ENCODE measurements around the gene FRMD3.

Gene FRMD3

DNA sequence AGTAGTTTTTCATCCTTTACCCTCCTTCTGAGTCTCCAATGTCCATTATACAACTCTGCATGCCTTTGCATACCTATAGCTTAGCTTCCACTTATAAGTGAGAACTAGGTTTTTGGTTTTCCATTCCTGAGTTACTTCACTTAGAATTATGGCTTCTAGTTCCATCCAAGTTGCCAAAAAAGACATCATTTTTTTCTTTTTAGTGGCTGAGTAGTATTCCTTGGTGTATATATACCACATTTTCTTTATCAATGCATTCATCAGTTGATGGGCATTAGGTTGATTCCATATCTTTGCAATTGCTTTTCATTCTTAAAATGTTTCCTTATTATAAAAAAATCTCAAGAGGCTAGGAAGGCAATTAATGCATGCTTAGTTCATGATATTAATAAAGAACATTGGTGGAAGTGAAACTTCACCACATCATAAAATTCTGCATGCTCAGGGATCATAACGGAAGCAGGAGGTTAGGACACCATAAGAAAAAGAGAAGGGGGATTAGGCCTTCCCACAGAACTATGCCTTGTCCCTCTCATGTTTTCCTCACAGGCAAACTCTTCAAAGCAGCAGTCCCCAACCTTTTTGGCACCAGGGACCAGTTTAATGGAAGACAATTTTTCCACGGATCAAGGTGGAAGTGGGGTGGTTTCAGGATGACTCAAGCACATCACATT is 105.2 kb downstream of the FRMD3 start:
- DNase-seq (ENCODE audit: low spot score), result no peak

DNA sequence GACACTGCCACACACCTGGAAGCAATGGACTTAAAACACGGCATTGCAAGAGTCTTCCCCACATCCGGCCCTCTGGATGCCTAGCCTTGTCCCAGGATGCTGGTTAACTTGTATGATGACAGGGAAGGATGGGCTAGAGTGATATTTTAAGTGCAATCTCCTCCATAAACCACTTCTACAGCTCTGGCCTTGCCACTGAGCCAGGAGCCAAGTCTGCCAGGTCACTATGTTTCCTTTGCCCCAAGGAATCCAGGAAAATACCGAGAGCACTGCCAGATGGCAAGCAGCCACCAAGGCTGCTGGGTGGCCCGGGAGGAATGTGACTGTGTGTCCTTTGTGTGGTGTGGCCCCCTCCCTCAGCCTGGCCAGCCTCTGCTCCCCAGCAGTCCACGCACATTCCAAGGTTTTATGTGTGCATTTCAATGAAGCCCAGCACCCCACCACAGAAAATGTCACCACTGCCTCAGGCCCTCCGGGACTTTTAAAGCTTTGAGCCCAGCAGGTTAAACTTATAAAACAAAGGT is 106.0 kb downstream of the FRMD3 start:
- DNase-seq (ENCODE audit: low spot score), result peak; percentile 60

DNA sequence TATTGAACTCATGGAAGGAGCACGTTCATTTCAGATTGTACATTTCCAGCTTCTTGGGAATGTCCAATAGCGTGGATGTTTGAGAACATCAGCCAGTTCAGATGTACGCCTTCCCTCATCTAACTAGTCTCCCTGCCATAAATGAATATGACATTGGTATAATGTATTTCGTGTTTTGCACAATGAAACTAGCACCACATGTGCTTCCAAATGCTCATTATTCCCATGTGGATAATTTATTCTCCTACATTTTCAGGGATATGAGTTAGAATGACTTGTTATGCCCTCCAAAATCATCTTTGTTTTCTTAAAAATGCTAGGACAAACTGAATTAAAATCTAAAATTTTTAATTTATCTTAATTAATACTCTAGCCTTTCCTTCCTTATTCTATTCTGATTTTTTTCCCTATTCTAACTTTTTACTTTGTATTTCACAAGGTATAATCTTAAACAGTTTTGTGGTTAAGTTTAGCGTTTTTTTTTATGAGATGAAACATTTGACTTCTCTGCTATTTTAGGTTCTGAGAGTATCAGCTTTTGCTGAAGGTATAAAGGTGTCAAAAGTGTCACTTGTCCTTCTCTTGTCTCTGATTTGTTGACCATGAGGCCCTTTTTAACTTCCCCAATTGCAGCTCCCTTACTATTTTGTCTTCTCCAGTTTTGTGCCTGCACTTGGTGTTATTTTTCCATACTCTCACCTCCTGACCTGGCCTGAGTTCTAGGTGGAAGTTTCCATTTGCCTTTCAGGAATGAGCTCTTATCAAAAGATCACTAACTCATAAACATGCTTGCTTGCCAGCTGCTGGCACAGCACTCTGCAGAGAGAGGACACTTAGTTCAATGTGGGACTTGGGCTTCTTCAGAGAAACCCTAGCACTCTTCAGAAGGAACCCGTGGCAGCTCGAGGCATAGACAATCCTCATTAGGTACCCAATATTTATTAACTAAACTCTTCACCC is 106.8 kb downstream of the FRMD3 start:
- no peak for DNase-seq (ENCODE audit: low spot score)

GRCh38 chr9:83430681-83431080 is 107.5 kb downstream of the FRMD3 start:
- DNase-seq (ENCODE audit: low spot score), result no peak

- no peak for DNase-seq (ENCODE audit: low spot score)
Observed at GRCh38 chr9:83429229-83429628, 109.0 kb downstream of the FRMD3 start.

GRCh38 chr9:83425240-83425639 is 113.0 kb downstream of the FRMD3 start:
- DNase-seq (ENCODE audit: low spot score), result no peak

DNA sequence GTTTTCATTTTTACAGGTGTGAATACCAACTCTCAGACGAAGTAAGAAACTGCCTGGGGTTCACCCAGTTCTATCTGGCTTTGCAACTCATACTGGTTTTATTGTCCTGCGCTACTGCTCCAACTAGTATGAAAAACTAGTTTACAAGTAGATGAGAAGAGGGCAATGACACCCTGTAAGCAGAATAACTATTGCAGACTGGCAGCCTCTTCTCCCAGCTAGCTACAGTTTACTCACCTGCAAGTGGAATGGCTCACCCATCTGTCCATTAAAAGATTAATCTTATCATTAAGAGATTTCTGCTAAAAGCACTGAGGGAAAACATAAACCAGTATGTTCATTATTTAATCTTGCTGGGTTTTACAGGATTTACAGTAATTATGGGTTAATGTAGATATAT is 113.4 kb downstream of the FRMD3 start:
- no peak for DNase-seq (ENCODE audit: low spot score)

- no peak for DNase-seq (ENCODE audit: low spot score)
Observed at GRCh38 chr9:83423815-83424707, 114.1 kb downstream of the FRMD3 start.

DNA sequence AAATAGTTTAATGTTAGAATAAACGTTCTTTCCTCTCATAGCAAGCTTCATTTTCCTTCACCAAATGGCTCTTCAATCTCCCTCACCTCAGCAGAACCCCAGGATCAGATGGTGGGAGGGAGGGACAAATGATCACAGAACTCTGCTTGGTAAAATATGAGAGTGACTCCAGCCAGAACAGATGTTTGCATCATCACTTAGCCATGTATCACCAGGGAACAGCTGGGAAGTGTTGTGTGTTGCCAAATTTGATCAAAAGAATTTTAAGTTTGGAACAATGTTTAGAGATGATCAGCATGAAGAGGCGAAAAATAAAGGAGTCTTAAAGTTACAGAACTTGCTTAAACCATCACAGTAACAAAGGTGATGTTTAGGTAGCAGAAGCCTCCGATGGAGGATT is 115.7 kb downstream of the FRMD3 start:
- no peak for DNase-seq (ENCODE audit: low spot score)

DNA sequence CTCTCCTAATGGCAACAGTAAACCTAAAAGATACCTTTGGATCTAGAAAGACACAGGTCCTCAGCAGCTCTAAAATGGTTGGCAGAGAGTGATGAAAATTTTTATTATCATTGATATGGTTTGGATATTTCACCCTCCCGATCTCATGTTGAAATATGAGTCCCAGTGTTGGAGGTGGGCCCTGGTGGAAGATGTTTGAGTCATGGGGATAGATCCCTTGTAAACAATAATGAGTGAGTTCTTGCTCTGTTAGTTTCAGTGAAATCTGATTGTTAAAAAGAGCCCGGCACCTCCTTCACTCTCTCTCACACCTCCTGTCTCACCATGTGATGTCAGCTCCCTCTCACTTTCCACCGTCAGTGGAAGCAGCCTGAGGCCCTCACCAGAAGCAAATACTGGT is 117.7 kb downstream of the FRMD3 start:
- no peak for DNase-seq (ENCODE audit: low spot score)

GRCh38 chr9:83419961-83420360 is 118.2 kb downstream of the FRMD3 start:
- no peak for DNase-seq (ENCODE audit: low spot score)

GRCh38 chr9:83418283-83418682 is 119.9 kb downstream of the FRMD3 start:
- no peak for DNase-seq (ENCODE audit: low spot score)

DNA sequence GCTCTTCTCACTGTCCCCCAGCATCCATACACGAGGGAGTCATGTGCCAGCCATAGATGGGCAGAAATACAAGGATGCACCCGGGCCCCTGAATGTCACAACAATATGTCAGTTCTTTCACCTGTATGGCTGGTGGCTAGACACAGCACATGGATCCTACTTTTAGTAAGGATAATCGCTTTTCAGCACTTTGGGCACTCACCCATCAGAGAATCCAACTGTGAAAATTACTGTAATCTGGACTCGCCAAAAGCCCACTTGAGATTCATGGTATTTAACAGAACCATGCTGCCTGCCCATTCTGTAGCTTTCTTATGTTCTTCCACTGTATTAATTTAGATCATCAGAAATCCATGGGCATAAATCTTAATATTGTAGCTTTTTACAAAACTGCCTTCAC is 124.8 kb downstream of the FRMD3 start:
- no peak for DNase-seq (ENCODE audit: low spot score)

DNA sequence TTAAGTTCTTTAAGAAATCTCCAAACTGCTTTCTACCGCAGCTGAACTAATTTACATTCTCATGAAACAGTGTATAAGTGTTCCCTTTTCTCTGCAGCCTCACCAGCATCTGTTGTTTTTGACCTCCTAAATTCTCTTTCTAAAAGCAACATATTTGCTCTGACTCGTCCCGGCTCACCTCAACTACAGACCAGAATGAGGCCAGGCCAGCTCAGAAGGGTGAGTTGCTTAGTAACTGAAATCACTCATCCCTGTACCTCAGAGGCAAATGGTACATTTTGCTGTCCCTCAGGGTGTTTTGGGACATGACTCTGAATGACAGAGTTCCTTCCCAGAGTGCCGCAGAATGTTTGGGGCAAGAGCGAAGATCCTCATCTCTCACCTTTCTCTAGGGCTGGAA is 127.5 kb downstream of the FRMD3 start:
- DNase-seq (ENCODE audit: low spot score), result no peak

GRCh38 chr9:83406921-83407320 is 131.3 kb downstream of the FRMD3 start:
- DNase-seq (ENCODE audit: low spot score), result no peak

GRCh38 chr9:83405759-83406158 is 132.4 kb downstream of the FRMD3 start:
- no peak for DNase-seq (ENCODE audit: low spot score)

DNA sequence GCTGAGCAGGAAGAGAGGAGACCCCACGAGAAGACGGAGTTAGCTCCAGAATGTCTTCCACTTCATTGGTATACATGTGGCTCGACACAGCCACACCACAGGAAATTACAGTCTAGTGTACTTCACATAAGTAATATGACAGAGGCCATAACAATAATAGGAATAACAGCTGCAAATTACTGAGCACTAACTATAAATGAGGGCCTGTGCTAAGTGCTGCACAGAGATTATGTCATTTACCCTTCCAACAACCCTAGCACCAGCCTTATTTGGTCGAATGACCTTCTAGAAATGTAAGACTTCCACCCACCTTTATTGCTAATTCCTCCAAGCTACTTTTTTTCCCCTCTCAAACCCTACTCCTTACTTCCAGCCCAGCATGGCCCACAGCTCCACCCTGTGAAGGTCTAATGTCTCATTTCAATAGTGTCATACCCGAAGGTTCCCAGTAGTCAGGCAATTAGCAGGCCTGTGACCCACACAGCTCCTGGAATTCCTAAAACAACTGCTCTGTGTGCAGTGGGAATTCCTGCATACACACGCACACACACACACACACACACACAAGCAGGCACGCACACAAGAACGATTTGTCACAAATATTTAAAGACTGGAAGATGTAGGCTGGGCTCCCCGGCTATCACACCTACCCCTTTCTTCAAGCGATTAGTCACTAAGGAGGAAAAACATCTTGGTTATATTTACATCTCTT is 134.5 kb downstream of the FRMD3 start:
- no peak for DNase-seq (ENCODE audit: low spot score)

GRCh38 chr9:83401328-83401900 is 136.8 kb downstream of the FRMD3 start:
- no peak for DNase-seq (ENCODE audit: low spot score)

DNA sequence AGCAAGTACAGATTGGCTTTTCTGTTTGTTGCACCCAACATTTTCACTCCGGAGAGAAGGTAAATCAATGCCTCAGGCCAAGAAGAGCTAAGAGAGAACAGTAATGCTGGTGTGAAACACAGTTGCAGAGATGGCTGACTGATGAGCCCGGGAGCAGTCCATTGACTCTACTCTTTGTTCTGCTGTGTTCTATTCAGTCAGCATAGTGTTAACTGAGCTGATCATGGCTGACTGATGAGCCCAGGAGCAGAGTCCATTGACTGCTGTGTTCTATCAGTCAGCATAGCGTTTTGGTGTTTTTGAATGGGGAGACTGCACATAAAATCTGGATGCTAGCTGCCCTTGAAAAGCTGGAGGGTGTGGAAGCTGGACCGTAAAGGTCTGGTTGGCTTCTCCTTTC is 141.4 kb downstream of the FRMD3 start:
- no peak for DNase-seq (ENCODE audit: low spot score)

DNA sequence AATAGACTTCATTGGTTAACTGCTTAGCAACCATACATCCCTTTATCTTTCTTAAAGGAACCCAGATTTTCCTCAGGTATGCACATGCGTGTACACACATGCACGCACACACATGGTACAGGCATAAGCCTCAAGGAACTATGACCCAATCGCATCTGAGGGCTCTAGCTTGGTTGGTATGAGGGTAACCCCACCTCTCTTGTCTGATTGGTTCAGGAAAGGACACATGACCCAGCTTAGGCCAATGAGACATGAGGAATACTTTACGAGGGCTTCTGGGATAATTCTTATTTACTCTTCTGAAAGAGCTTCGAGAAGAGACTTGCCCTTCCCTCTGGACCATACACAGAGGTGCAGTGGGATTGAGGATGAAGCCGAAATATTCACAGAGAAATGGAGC is 141.9 kb downstream of the FRMD3 start:
- DNase-seq (ENCODE audit: low spot score), result no peak

GRCh38 chr9:83392228-83392627 is 146.0 kb downstream of the FRMD3 start:
- DNase-seq (ENCODE audit: low spot score), result no peak
